GM23338 (cell line): ENCODE measurements around the gene ZDHHC1. TPM values are rescaled to one million over a fixed set of nuclear protein-coding genes. Genes with fewer than 3 reads are reported as not detected.
A peak's percentile ranks its signal among the peaks of the same experiment; 100 is the strongest.

Experiments
- ATAC-seq: fragments of 200-7000 bp; cut with Tn5 transposase; 3 replicates; pipeline ENCODE4 v1.9.1; 2020
- DNase-seq: peaks from one replicate; pipeline ENCODE4 v3.0.0-alpha.2; 2015; ENCODE audit warnings: low spot score
- H2AFZ ChIP-seq: fragments of 200-600 bp; sonication (generic); 2 replicates; pipeline ENCODE4 v1.8.0; 2016; ENCODE audit warnings: antibody characterized with exemption, mild to moderate bottlenecking, moderate library complexity
- H3F3A ChIP-seq: fragments of 200-600 bp; sonication (generic); replicated peaks from 2 replicates; pipeline ENCODE4 v1.8.0; 2017; ENCODE audit warnings: antibody characterized with exemption, mixed run types, low read depth
- H3K27ac ChIP-seq: fragments of 200-600 bp; sonication (generic); 2 replicates; pipeline ENCODE4 v1.6.1; 2016; ENCODE audit warnings: low read depth
- H3K27me3 ChIP-seq: fragments of 200-600 bp; sonication (generic); 2 replicates; pipeline ENCODE4 v1.8.0; 2016; ENCODE audit warnings: mild to moderate bottlenecking, mixed run types, moderate library complexity; ENCODE audit not compliant: insufficient read depth
- H3K36me3 ChIP-seq: fragments of 200-600 bp; sonication (generic); 2 replicates; pipeline ENCODE4 v1.8.0; 2016; ENCODE audit warnings: mild to moderate bottlenecking; ENCODE audit not compliant: insufficient read depth
- H3K4me1 ChIP-seq: fragments of 200-600 bp; sonication (generic); 2 replicates; pipeline ENCODE4 v1.8.0; 2016; ENCODE audit warnings: mild to moderate bottlenecking, moderate library complexity; ENCODE audit not compliant: insufficient read depth
- H3K4me2 ChIP-seq: fragments of 200-600 bp; sonication (generic); 2 replicates; pipeline ENCODE4 v1.7.1; 2017; ENCODE audit warnings: mixed run types
- H3K4me3 ChIP-seq: fragments of 200-600 bp; sonication (generic); 2 replicates; pipeline ENCODE4 v1.6.1; 2016; ENCODE audit warnings: mixed run types
- H3K79me2 ChIP-seq: fragments of 200-600 bp; sonication (generic); replicated peaks from 2 replicates; pipeline ENCODE4 v1.8.0; 2017; ENCODE audit warnings: mild to moderate bottlenecking; ENCODE audit not compliant: insufficient read depth
- H3K9me2 ChIP-seq: fragments of 200-600 bp; sonication (generic); 2 replicates; pipeline ENCODE4 v1.8.0; 2017; ENCODE audit not compliant: insufficient read depth
- H4K20me1 ChIP-seq: fragments of 200-600 bp; sonication (generic); replicated peaks from 2 replicates; pipeline ENCODE4 v1.8.0; 2017; ENCODE audit warnings: mild to moderate bottlenecking; ENCODE audit not compliant: insufficient read depth
- H3K27ac Mint-ChIP-seq: 2 replicates; pipeline ENCODE4 v1.8.0; 2020; ENCODE audit warnings: inconsistent platforms, mild to moderate bottlenecking, moderate library complexity, mixed read lengths
- H3K27me3 Mint-ChIP-seq: 3 replicates; pipeline ENCODE4 v1.8.0; 2022; ENCODE audit warnings: low read depth, mild to moderate bottlenecking, moderate library complexity, mixed read lengths, inconsistent platforms; ENCODE audit not compliant: insufficient read depth, poor library complexity
- H3K36me3 Mint-ChIP-seq: 3 replicates; pipeline ENCODE4 v1.8.0; 2021; ENCODE audit warnings: low read depth, mild to moderate bottlenecking, inconsistent platforms, moderate library complexity, mixed read lengths
- H3K4me1 Mint-ChIP-seq: 3 replicates; pipeline ENCODE4 v1.8.0; 2020; ENCODE audit warnings: mild to moderate bottlenecking, inconsistent platforms, mixed read lengths
- H3K4me3 Mint-ChIP-seq: 3 replicates; pipeline ENCODE4 v1.8.0; 2021; ENCODE audit warnings: moderate library complexity, mild to moderate bottlenecking, inconsistent platforms, mixed read lengths
- H3K9me3 Mint-ChIP-seq: 3 replicates; pipeline ENCODE4 v1.8.0; 2020; ENCODE audit warnings: moderate library complexity, mild to moderate bottlenecking, inconsistent platforms, mixed read lengths
- CREB1 ChIP-seq: fragments of 250-450 bp; sonication (Bioruptor Pico); IDR thresholded peaks from 2 replicates; pipeline ENCODE4 v1.5.0; 2020; ENCODE audit warnings: low read depth, mild to moderate bottlenecking, moderate library complexity
- EZH2 ChIP-seq: fragments of 200-600 bp; sonication (generic); IDR thresholded peaks from one replicate; pipeline ENCODE4 v1.8.0; 2017; ENCODE audit warnings: antibody characterized with exemption, mild to moderate bottlenecking, low read depth; ENCODE audit not compliant: unreplicated experiment
- EZH2phosphoT487 ChIP-seq: fragments of 200-600 bp; sonication (generic); IDR thresholded peaks from one replicate; pipeline ENCODE4 v1.8.1; 2018; ENCODE audit warnings: antibody characterized with exemption; ENCODE audit not compliant: unreplicated experiment
- NANOG ChIP-seq: IDR thresholded peaks from 2 replicates; pipeline ENCODE4 v1.6.1; 2016; ENCODE audit warnings: antibody characterized with exemption, borderline replicate concordance
- POLR2AphosphoS5 ChIP-seq: IDR thresholded peaks from 2 replicates; pipeline ENCODE4 v1.6.1; 2016; ENCODE audit warnings: antibody characterized with exemption, low read depth
- STAT1 ChIP-seq: IDR thresholded peaks from one replicate; pipeline ENCODE4 v1.6.1; 2016; ENCODE audit warnings: antibody characterized with exemption; ENCODE audit not compliant: unreplicated experiment
- ZNF114 ChIP-seq: fragments of 250-450 bp; sonication (Bioruptor Pico); IDR thresholded peaks from 2 replicates; pipeline ENCODE4 v1.5.0; 2020; ENCODE audit warnings: mild to moderate bottlenecking, moderate library complexity
- ZNF331 ChIP-seq: fragments of 250-450 bp; sonication (Bioruptor Pico); IDR thresholded peaks from 2 replicates; pipeline ENCODE4 v1.5.0; 2020; ENCODE audit warnings: low read depth, mild to moderate bottlenecking, moderate library complexity
- polyA plus RNA-seq: library from polyadenylated mRNA; unstranded; fragments of >200 nt; fragmentation: Nextera tagmentation; extraction: Ambion mirVana; gene quantifications from 2 replicates; pipeline ENCODE4 v1.2.1, GENCODE V29; 2016
- total RNA-seq: library from RNA; depleted of rRNA; stranded (reverse); fragments of >200 nt; shearing (Covaris generic); gene quantifications from 2 replicates; pipeline ENCODE4 v1.2.3, GENCODE V29; 2014
- TF ChIP-seq, protein P1 (sequence below), 2 experiments: fragments of 200-600 bp in 1 of 2; sonication (generic) in 1 of 2; conservative IDR thresholded peaks; 2 replicates each; pipeline versions ENCODE4 v1.5.1 to v1.6.1; 2016 to 2017; ENCODE audit warnings: antibody characterized with exemption in 2 of 2, low read depth in 2 of 2, mild to moderate bottlenecking in 2 of 2, moderate library complexity in 1 of 2
- TF ChIP-seq, protein P2 (sequence below): IDR thresholded peaks from one replicate; pipeline ENCODE4 v1.6.1; 2018; ENCODE audit warnings: antibody characterized with exemption; ENCODE audit not compliant: unreplicated experiment
- TF ChIP-seq, protein P3 (sequence below): IDR thresholded peaks from 2 replicates; pipeline ENCODE4 v1.6.1; 2016; ENCODE audit warnings: antibody characterized with exemption

Gene ZDHHC1
- total and polyA plus RNA-seq, 2 experiments from 2014 or later: 1.4 to 2.7 TPM

DNA sequence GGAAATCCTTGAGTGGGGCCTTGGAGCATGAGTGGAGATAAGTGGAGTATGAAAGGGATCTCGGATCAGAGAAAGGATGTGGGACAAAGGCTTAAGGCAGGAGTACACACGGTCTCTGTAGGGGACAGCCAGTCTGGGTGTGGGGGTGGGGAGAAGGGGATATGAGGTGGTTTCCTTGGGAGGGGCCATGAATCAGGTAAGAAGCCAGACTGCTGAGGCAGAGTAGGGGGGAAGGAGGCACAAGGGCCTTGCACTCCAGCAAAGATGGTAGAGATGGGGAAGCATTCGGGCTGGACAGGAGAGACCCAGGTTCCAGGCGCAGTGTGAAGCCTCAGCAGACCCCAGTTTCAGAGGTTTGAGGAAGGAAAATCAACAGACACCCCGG lies 16.2 kb upstream of the ZDHHC1 start (continued):
- TF ChIP-seq, protein P1, sequence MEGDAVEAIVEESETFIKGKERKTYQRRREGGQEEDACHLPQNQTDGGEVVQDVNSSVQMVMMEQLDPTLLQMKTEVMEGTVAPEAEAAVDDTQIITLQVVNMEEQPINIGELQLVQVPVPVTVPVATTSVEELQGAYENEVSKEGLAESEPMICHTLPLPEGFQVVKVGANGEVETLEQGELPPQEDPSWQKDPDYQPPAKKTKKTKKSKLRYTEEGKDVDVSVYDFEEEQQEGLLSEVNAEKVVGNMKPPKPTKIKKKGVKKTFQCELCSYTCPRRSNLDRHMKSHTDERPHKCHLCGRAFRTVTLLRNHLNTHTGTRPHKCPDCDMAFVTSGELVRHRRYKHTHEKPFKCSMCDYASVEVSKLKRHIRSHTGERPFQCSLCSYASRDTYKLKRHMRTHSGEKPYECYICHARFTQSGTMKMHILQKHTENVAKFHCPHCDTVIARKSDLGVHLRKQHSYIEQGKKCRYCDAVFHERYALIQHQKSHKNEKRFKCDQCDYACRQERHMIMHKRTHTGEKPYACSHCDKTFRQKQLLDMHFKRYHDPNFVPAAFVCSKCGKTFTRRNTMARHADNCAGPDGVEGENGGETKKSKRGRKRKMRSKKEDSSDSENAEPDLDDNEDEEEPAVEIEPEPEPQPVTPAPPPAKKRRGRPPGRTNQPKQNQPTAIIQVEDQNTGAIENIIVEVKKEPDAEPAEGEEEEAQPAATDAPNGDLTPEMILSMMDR (conservative IDR thresholded peaks at IDR 0.05; ENCODE audit: low read depth in 2 of 2): no peak
- TF ChIP-seq CREB1 (CRISPR knock-in tag) (no peak), NANOG (no peak), EZH2phosphoT487 (no peak), STAT1 (no peak), EZH2 (no peak), ZNF331 (CRISPR knock-in tag) (no peak), ZNF114 (no peak), POLR2AphosphoS5 (no peak)
- TF ChIP-seq, protein P2, sequence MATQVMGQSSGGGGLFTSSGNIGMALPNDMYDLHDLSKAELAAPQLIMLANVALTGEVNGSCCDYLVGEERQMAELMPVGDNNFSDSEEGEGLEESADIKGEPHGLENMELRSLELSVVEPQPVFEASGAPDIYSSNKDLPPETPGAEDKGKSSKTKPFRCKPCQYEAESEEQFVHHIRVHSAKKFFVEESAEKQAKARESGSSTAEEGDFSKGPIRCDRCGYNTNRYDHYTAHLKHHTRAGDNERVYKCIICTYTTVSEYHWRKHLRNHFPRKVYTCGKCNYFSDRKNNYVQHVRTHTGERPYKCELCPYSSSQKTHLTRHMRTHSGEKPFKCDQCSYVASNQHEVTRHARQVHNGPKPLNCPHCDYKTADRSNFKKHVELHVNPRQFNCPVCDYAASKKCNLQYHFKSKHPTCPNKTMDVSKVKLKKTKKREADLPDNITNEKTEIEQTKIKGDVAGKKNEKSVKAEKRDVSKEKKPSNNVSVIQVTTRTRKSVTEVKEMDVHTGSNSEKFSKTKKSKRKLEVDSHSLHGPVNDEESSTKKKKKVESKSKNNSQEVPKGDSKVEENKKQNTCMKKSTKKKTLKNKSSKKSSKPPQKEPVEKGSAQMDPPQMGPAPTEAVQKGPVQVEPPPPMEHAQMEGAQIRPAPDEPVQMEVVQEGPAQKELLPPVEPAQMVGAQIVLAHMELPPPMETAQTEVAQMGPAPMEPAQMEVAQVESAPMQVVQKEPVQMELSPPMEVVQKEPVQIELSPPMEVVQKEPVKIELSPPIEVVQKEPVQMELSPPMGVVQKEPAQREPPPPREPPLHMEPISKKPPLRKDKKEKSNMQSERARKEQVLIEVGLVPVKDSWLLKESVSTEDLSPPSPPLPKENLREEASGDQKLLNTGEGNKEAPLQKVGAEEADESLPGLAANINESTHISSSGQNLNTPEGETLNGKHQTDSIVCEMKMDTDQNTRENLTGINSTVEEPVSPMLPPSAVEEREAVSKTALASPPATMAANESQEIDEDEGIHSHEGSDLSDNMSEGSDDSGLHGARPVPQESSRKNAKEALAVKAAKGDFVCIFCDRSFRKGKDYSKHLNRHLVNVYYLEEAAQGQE: no peak
- TF ChIP-seq, protein P3, sequence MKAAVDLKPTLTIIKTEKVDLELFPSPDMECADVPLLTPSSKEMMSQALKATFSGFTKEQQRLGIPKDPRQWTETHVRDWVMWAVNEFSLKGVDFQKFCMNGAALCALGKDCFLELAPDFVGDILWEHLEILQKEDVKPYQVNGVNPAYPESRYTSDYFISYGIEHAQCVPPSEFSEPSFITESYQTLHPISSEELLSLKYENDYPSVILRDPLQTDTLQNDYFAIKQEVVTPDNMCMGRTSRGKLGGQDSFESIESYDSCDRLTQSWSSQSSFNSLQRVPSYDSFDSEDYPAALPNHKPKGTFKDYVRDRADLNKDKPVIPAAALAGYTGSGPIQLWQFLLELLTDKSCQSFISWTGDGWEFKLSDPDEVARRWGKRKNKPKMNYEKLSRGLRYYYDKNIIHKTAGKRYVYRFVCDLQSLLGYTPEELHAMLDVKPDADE: no peak

DNA sequence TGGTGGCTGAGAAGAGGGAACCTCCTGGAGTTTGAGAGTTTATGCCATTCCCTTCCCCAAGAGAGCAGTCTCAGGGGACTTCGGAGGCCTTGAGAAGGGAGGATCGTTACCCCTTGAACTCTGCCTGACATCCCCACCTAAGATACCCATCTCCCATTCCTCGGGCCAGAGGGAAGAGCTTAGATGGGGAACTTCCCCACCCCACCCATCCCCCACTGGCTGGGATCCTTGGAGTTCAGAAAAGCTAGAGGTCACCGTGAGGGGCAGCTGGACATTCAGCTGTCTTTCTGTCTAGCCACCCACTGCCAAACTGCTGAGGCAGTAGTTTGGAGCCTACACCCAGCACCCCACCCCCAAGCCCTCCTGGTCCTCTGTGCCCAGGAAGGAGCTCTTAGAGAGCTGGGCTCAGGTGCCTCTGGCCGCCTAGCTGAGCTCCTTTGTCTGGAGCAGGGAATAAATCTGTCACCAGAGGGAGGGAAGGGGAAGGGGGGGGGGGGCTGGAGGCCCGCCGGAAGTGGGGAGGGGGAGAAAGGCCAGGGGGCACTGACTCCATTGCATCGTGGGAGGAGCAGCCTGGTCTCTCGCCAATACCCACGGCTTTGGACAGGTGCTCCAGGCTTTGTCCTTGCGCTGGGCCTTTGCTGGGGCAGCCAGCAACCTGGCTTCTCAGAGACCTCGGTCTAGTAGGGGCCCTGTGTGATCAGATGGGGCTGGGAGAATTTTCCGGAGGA lies 15.7 kb upstream of the ZDHHC1 start:
- Histone ChIP-seq H3K79me2 (no peaks in the 10 kb centered on the region), H2AFZ (0 out of 2 replicates have a peak overlapping the region, but pooled peaks have one; percentile 80), H3K9me2 (no peaks in the 10 kb centered on the region), H3K4me3 (peak overlapping the region; percentile 85), H3K27me3 (peaks cover 23% of the 10 kb centered on the region), H3K36me3 (peaks cover 2% of the 10 kb centered on the region; the same call in 1 of the 2 replicates), H3K4me2 (peak overlapping the region; percentile 98), H3K27ac (peak overlapping the region; percentile 74; the same call in 1 of the 2 replicates), H3F3A (0 out of 2 replicates have a peak, but pooled peaks cover 4% of the 10 kb centered on the region), H4K20me1 (no peaks in the 10 kb centered on the region), H3K4me1 (peaks cover 25% of the 10 kb centered on the region)
- Mint-ChIP-seq H3K4me3 (peak overlapping the region; percentile 84), H3K27me3 (peaks cover 37% of the 10 kb centered on the region), H3K27ac (peak overlapping the region; percentile 94), H3K36me3 (peaks cover 14% of the 10 kb centered on the region), H3K4me1 (peaks cover 44% of the 10 kb centered on the region), H3K9me3 (peaks cover 3% of the 10 kb centered on the region; the same call in 2 of the 3 replicates)
- TF ChIP-seq CREB1 (CRISPR knock-in tag) (no peak), POLR2AphosphoS5 (peak; percentile 54)
- DNase-seq: peak; percentile 65
- ATAC-seq: peak; percentile 1; the same call in 2 of the 3 replicates
